Measurements from ENCODE around the gene FXYD6. TPM values are rescaled to one million over a fixed set of nuclear protein-coding genes. Genes with fewer than 3 reads are reported as not detected.
A peak's percentile ranks its signal among the peaks of the same experiment; 100 is the strongest.

Gene FXYD6
- total RNA-seq, 1 donor from 2014 or later: 141 TPM

DNA sequence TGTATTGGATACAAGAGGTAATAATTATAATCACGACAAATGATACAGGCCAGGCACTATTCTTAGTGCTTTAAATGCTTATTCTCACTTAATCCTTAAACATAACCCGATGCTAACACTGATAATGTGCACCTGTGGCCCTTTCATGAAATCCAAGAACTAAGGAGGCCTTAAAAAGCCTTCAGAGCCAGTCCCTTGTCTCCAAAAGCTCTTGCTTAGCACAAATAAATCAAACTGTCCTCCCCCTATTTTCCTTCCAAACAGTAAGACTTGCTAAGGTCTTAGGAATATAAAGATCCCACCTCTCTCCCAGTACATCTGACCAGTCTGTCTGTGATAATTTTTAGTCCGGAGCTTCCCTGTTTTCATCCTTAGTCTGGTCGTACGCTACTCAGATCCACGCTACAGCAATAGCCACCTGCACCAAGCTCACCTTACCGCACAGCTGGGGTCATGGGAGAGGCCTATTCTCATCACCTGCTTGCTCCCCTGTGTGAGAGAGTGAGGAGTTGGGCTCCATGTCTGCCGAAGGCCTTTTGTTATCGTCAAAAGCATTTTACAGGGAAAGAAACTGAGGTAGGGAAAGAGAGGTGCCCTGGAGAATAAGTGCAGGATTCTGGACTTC is 16.9 kb downstream of the FXYD6 start:
- ATAC-seq (no peak), DNase-seq (ENCODE audit: low spot score) (no peak)
- intact Hi-C loops (cut with DNase I): no loop called here

DNA sequence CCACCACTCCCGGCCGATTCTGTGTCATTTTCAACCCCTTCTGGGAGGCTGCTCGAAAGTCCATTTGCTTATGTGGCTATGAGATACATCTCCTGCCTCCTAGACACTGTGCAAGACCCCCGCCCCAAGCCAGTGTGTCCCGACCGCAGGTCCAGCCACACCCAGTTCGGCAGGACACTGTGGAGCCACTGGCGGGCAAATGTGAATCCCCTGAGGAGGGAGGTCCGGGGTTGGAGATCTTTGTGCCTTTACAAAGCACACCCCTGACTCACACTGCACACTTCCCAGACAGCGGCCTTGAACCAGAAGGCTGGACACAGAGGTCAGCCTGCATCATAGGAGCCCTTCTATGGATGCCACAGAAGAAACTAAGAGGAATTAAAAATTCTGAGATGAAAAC is 17.4 kb downstream of the FXYD6 start:
- DNase-seq (ENCODE audit: low spot score): no peak
- ATAC-seq: no peak
- intact Hi-C loops (cut with DNase I): no loop called here

GRCh38 chr11:117857734-117858414 is 18.6 kb downstream of the FXYD6 start:
- intact Hi-C loops (cut with DNase I): no loop called here
- DNase-seq (ENCODE audit: low spot score) (peak; percentile 53), ATAC-seq (no peak)

DNA sequence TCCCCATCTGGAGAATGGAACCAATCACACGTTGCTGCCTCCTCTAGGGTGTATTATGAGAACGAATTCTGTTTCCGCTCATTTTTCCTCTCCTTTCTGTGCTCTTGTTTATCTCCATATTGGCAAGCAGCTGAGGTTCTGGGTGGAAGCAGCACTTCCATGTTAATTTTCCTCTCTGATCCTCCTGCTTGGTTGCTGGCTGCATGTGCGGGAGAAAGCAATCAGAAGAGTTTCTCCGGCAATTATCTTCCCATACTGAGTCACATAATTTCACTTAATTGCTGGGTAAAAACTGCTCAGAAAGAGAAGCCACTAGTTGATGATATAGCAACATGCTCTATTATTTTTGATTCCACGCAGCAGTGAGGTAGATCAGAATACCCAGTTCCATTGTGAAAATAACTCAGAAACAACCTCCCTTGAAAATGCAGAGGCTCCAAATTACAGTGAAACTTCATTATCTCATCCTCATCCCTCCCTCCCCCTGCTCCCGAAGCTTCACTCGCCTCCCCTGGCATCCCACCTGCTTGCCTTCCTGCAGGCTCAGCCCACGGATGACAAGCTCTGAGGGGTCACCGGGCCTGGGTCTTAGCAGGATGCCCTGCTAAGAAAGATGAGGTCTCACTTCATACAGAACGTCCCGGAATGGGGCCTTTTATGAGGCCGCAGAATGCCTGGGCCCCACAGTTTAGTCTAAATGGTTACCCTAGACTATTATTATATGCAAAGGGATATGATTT is 20.4 kb downstream of the FXYD6 start:
- intact Hi-C loops (cut with DNase I): no loop called here
- ATAC-seq: no peak
- DNase-seq (ENCODE audit: low spot score): peak; percentile 35

DNA sequence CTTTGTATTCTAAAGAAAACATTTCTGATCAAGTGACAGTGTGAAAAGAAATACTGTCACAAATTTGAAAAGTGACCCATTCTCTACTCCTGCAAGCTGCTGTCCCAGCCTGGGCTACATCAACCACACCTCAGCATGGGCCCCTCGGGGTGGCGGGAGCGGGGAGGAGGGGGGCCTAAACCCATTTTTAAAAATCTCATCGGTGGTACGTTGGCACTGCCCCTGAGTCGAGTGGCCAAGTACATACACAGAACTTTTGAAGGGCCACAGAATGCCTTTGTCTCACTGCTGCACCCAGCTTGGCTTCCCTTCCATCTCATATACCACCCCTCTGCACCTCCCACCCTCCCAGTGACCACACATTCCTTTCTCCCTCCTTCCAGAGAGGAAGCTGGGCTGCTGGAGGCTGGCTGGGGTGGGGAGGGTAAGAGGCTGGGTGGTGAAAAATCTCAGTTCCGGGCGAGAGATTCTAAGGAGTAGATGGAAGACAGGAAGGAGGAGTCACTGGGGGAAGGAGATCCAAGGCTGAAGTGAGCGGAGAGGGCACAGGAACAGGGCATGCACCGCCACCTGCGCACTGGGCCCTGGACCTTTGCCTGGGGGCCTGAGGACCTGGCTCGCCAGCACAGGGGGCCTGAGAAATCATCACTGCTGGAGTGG is 21.1 kb downstream of the FXYD6 start:
- intact Hi-C loops (cut with DNase I): no loop called here
- DNase-seq (ENCODE audit: low spot score) (peak; percentile 53), ATAC-seq (peak; percentile 21)

- ATAC-seq: no peak
- intact Hi-C loops (cut with DNase I): no loop called here
- DNase-seq (ENCODE audit: low spot score): no peak
Observed at GRCh38 chr11:117852309-117852708, 24.1 kb downstream of the FXYD6 start.

- ATAC-seq: peak; percentile 65
- intact Hi-C loops (cut with DNase I): no loop called here
- no peak for DNase-seq (ENCODE audit: low spot score)
Observed at GRCh38 chr11:117851852-117852251, 24.6 kb downstream of the FXYD6 start.

DNA sequence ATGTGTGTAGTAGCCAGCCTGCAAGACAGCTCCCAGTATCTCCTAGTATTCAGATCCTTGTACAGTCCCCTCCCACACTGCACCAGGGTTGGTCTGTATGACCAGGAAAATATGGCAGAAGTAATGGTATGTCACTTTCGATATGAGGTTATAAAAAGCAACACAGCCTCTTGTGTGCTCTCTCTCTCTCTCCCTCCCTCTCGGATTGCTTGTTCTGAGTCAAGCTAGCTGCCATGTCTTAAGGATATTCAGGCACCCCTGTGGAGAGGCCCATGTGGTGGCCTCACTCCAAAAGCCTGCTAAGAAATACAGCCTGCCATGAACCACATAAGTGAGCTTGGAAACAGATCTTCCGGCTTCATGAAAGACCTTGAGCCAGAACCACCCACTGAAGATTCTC is 25.4 kb downstream of the FXYD6 start:
- DNase-seq (ENCODE audit: low spot score): no peak
- intact Hi-C loops (cut with DNase I): no loop called here
- ATAC-seq: no peak

GRCh38 chr11:117849781-117850414 is 26.6 kb downstream of the FXYD6 start:
- ATAC-seq (no peak), DNase-seq (ENCODE audit: low spot score) (no peak)
- intact Hi-C loops (cut with DNase I): loop anchor here (10.0 kb wide), 1 partner anchor 55 kb away; no protein-coding TSS in a partner anchor

- DNase-seq (ENCODE audit: low spot score): peak; percentile 92
- intact Hi-C loops (cut with DNase I): loop anchor here (2.0 to 10.0 kb wide), 2 partner anchors 61 to 105 kb away; no protein-coding TSS in a partner anchor
- ATAC-seq: peak; percentile 80
Observed at GRCh38 chr11:117843666-117844484, 32.6 kb downstream of the FXYD6 start.

DNA sequence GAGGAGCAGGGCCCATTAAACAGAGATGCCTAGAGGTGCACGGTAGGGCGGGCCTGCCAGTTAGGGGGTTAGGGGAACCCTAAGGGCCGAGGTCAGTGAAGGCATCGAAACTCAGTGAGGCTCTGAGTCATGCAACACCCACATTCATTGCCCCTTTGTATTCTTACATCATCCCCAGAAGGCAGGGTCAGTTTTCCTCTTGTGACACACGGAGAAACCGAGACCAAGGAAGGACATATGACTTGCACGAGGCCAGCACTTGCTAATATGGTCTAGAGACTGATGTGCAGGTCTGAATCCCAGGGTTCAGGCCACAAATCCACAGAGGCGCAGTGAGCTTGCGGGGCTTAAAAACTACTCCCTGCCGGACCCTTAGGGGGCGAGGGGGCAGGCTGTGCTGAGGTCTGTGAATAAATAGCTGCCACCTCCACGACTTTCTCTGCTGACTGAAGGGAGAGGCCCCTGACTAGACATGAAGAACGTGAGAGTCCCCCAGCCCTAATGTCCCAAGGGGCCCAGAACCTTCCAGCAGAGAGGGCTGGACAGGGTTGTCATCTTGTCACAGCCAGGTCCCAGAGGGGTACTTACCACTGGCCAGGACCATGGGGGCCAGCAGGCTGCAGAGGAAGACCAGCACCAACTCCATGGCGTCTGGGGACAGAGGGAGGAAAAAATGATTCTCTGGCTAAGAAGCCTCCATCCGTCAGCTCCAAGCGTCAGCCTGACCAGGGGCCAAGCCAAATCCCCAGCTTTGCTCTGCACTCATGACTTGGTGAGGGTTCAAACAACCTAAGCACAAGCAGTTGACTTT is 34.1 kb downstream of the FXYD6 start:
- DNase-seq (ENCODE audit: low spot score): peak; percentile 62
- ATAC-seq: peak; percentile 51
- intact Hi-C loops (cut with DNase I): loop anchor here (10.0 kb wide), 1 partner anchor 62 kb away; no protein-coding TSS in a partner anchor

GRCh38 chr11:117841551-117842031 is 34.9 kb downstream of the FXYD6 start:
- ATAC-seq (peak; percentile 10), DNase-seq (ENCODE audit: low spot score) (peak; percentile 46)
- intact Hi-C loops (cut with DNase I): loop anchor here (10.0 kb wide), 1 partner anchor 63 kb away; no protein-coding TSS in a partner anchor

DNA sequence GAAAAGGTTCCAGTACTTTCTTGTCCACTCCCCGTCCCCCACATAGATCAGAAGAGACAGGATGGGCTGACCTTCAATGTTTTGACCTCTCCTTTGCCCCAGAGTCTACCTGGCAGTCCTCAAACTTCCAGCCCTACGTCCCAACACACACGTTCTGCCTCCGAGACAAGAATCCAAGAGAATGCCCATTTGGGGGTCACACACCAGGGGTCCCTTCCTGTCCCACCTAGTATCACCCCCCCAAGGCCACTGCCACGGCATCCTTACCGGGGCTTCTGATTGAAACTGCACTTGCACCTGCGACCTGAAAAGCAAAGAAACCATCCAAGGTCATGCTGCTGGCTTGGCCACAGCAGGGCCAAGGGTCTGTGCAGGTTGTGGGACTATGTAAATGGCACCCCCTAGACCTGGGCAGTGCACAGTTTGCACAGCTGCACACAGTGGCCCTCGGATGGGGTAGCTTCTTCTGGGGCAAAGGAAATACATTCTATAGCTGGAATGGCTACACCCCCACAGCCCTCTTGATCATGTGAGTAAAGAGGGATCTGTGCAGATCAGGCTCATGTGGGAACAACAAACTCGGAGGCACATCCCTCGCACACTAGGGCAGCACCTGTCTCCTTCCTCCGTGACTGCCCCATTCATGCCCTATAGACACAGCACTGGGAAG is 35.4 kb downstream of the FXYD6 start:
- intact Hi-C loops (cut with DNase I): loop anchor here (10.0 kb wide), 1 partner anchor 64 kb away; no protein-coding TSS in a partner anchor
- DNase-seq (ENCODE audit: low spot score) (peak; percentile 36), ATAC-seq (no peak)

DNA sequence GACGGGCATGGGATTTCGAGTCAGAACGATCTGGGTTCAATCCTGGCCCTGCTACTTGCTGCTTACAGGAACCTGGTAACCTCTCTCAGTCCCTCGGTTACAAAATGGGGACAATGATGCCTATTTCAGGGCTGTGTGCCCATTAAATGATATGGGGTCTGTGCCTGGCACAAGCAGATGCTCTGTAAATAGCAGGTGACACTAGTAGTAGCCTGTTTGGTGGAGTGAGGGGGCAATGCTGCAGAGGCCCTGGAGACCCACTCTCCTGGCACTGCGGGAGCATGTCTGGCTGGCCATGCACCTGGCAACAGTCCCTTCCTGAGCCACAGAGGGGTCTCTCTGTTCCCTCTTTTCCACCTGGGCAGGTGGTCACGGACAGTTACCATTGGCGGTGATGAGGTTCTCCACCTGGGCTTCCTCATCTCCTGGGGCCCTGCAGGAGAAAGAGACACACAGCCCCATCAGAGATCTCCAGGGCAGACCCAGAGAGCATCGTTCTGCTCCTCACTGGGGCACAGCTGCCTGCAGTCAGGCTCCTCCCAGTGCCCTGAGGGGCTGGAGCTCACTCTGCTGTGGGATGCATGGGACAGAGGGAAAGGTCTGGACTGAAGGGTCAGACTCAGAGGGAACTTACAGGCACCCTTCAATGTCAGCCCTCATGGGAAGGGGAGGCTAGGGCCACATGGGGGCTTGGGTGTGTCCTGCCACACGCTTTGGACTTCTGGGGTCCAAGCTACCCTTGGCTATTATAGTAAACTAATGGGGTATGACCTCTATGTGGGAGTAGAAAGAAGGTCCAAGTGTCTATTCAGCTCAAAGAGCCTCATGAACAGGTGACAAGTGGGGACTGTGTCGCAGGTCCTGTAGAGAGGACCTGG is 36.3 kb downstream of the FXYD6 start:
- intact Hi-C loops (cut with DNase I): loop anchor here (10.0 kb wide), 1 partner anchor 65 kb away; no protein-coding TSS in a partner anchor
- ATAC-seq (no peak), DNase-seq (ENCODE audit: low spot score) (peak; percentile 28)

DNA sequence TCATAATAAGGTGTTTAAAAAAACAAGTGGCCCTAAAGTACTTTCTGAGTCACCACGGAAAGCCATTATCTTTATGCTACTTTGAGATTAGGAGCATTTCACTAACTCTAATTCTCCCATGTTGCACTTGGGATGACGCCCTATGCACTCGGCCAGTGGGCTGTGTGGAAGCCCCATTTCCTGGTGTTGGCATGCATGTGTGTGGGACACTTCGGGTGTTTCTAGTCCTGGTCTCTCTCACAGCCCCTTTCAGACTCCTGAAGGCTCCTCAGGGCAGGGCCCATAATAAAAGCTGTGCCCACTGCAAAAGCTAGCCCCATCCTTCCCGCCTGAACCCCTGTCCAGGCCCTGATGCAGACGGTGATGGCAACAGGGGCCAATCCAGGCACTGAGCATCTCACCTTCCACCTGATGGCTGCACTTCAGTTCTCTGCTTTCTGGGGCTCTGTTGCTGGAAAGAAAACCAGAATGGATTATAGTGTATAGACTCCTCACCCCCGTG is 37.0 kb downstream of the FXYD6 start:
- no peak for ATAC-seq
- peak; percentile 18 for DNase-seq (ENCODE audit: low spot score)
- intact Hi-C loops (cut with DNase I): no loop called here

Data from sciatic nerve (tissue), 2 donors.